ENCODE results near the gene PYGM. TPM values are rescaled to one million over a fixed set of nuclear protein-coding genes. Genes with fewer than 3 reads are reported as not detected.

Gene PYGM
- total and polyA plus RNA-seq, 2 experiments from 2014 or later: 1.5 to 3.9 TPM

GRCh38 chr11:64764753-64765152 lies 5.0 kb upstream of the PYGM start:
- TF ChIP-seq CTCF (conservative IDR thresholded peaks at IDR 0.05; ENCODE audit: low read depth in 2 of 2): no peak
- no peak for TF ChIP-seq EZH2phosphoT487 (IDR thresholded peaks at IDR 0.05; ENCODE audit: unreplicated experiment)
- TF ChIP-seq ZNF462 (CRISPR knock-in tag; IDR thresholded peaks at IDR 0.05): no peak
- TF ChIP-seq STAT1 (IDR thresholded peaks at IDR 0.05; ENCODE audit: unreplicated experiment): no peak
- TF ChIP-seq, protein P1, sequence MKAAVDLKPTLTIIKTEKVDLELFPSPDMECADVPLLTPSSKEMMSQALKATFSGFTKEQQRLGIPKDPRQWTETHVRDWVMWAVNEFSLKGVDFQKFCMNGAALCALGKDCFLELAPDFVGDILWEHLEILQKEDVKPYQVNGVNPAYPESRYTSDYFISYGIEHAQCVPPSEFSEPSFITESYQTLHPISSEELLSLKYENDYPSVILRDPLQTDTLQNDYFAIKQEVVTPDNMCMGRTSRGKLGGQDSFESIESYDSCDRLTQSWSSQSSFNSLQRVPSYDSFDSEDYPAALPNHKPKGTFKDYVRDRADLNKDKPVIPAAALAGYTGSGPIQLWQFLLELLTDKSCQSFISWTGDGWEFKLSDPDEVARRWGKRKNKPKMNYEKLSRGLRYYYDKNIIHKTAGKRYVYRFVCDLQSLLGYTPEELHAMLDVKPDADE (IDR thresholded peaks at IDR 0.05): no peak
- TF ChIP-seq NANOG (IDR thresholded peaks at IDR 0.05; ENCODE audit: borderline replicate concordance): no peak
- no peak for TF ChIP-seq ZNF114 (CRISPR knock-in tag; IDR thresholded peaks at IDR 0.05)
- TF ChIP-seq, protein P2, sequence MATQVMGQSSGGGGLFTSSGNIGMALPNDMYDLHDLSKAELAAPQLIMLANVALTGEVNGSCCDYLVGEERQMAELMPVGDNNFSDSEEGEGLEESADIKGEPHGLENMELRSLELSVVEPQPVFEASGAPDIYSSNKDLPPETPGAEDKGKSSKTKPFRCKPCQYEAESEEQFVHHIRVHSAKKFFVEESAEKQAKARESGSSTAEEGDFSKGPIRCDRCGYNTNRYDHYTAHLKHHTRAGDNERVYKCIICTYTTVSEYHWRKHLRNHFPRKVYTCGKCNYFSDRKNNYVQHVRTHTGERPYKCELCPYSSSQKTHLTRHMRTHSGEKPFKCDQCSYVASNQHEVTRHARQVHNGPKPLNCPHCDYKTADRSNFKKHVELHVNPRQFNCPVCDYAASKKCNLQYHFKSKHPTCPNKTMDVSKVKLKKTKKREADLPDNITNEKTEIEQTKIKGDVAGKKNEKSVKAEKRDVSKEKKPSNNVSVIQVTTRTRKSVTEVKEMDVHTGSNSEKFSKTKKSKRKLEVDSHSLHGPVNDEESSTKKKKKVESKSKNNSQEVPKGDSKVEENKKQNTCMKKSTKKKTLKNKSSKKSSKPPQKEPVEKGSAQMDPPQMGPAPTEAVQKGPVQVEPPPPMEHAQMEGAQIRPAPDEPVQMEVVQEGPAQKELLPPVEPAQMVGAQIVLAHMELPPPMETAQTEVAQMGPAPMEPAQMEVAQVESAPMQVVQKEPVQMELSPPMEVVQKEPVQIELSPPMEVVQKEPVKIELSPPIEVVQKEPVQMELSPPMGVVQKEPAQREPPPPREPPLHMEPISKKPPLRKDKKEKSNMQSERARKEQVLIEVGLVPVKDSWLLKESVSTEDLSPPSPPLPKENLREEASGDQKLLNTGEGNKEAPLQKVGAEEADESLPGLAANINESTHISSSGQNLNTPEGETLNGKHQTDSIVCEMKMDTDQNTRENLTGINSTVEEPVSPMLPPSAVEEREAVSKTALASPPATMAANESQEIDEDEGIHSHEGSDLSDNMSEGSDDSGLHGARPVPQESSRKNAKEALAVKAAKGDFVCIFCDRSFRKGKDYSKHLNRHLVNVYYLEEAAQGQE (IDR thresholded peaks at IDR 0.05; ENCODE audit: unreplicated experiment): no peak
- TF ChIP-seq JUNB (IDR thresholded peaks at IDR 0.05; ENCODE audit: unreplicated experiment): no peak
- TF ChIP-seq POLR2AphosphoS5 (IDR thresholded peaks at IDR 0.05; ENCODE audit: low read depth): no peak
- TF ChIP-seq ZNF331 (CRISPR knock-in tag; IDR thresholded peaks at IDR 0.05; ENCODE audit: low read depth): no peak
- no peak for TF ChIP-seq CREB1 (CRISPR knock-in tag; IDR thresholded peaks at IDR 0.05; ENCODE audit: low read depth)
- TF ChIP-seq EZH2 (IDR thresholded peaks at IDR 0.05; ENCODE audit: low read depth, unreplicated experiment): no peak
- Histone ChIP-seq H3K79me2 (replicated peaks; ENCODE audit: insufficient read depth) (peaks cover 19% of the 10 kb centered on the region), H2AFZ (no peak overlapping the region), H3K4me2 (peak overlapping the region; percentile 76), H3F3A (replicated peaks; ENCODE audit: low read depth) (peaks cover 78% of the 10 kb centered on the region), H3K9me2 (ENCODE audit: insufficient read depth) (no peaks in the 10 kb centered on the region), H3K36me3 (ENCODE audit: insufficient read depth) (peaks cover 37% of the 10 kb centered on the region), H3K27me3 (ENCODE audit: insufficient read depth) (no peaks in the 10 kb centered on the region), H3K27ac (ENCODE audit: low read depth) (peak overlapping the region; percentile 96), H4K20me1 (replicated peaks; ENCODE audit: insufficient read depth) (peaks cover 40% of the 10 kb centered on the region), H3K4me3 (no peak overlapping the region), H3K4me1 (ENCODE audit: insufficient read depth) (peaks cover 60% of the 10 kb centered on the region)
- DNase-seq (ENCODE audit: low spot score): no peak
- peaks cover 79% of the 10 kb centered on the region for H3K4me1 Mint-ChIP-seq
- peaks cover 72% of the 10 kb centered on the region for H3K36me3 Mint-ChIP-seq (ENCODE audit: low read depth)
- peak overlapping the region; percentile 93 for H3K27ac Mint-ChIP-seq
- peak overlapping the region; percentile 25; the same call in 2 of the 3 replicates for H3K4me3 Mint-ChIP-seq
- no peaks in the 10 kb centered on the region; the same call in 1 of the 3 replicates for H3K9me3 Mint-ChIP-seq
- H3K27me3 Mint-ChIP-seq (ENCODE audit: insufficient read depth, low read depth, poor library complexity): peaks cover 42% of the 10 kb centered on the region
- no peak for ATAC-seq

All from GM23338 (cell line).